T-helper 2 cell treated with Interferon-gamma antibody and Interleukin-4, amounts not matched to agents 5 μg/mL and 100 μg/mL, for 36 hours (primary cell): Measurements from ENCODE around the gene PCSK6.
"Not testable (repeated sequence)": the region's sequence is repeated elsewhere in the genome, so short reads cannot be mapped to it uniquely, and the experiment has no call there.

Source experiments
- DNase-seq: peaks from one replicate; pipeline ENCODE4 v3.0.0; 2021; ENCODE audit warnings: low spot score
- H3K27ac Mint-ChIP-seq: one replicate; pipeline ENCODE4 v1.8.0; 2021; ENCODE audit warnings: mild to moderate bottlenecking, mixed read lengths
- H3K27me3 Mint-ChIP-seq: one replicate; pipeline ENCODE4 v1.8.0; 2021; ENCODE audit warnings: low read depth, mixed read lengths
- H3K36me3 Mint-ChIP-seq: one replicate; pipeline ENCODE4 v1.8.0; 2021; ENCODE audit warnings: low read depth, mixed read lengths
- H3K4me1 Mint-ChIP-seq: one replicate; pipeline ENCODE4 v1.8.0; 2021; ENCODE audit warnings: low read depth, mixed read lengths
- H3K4me3 Mint-ChIP-seq: one replicate; pipeline ENCODE4 v1.8.0; 2022; ENCODE audit warnings: mild to moderate bottlenecking, moderate library complexity, mixed read lengths
- H3K9me3 Mint-ChIP-seq: one replicate; pipeline ENCODE4 v1.8.0; 2021; ENCODE audit warnings: mixed read lengths

The PCSK6 gene

GRCh38 chr15:101428758-101429157 is 60.7 kb downstream of the PCSK6 start:
- Mint-ChIP-seq H3K4me3 (no peak overlapping the region), H3K27ac (no peak overlapping the region), H3K9me3 (no peaks in the 10 kb centered on the region)

GRCh38 chr15:101427606-101428487 is 61.7 kb downstream of the PCSK6 start:
- Mint-ChIP-seq H3K9me3 (no peaks in the 10 kb centered on the region), H3K36me3 (no peaks in the 10 kb centered on the region), H3K27me3 (no peaks in the 10 kb centered on the region)

More at GRCh38 chr15:101428758-101429157, 60.7 kb downstream of the PCSK6 start:
- Mint-ChIP-seq H3K4me1 (no peaks in the 10 kb centered on the region), H3K36me3 (no peaks in the 10 kb centered on the region), H3K27me3 (no peaks in the 10 kb centered on the region)
- no peak for DNase-seq

GRCh38 chr15:101426761-101427333 is 62.7 kb downstream of the PCSK6 start:
- H3K4me3 Mint-ChIP-seq = no peak overlapping the region
- DNase-seq = no peak
- no peaks in the 10 kb centered on the region for H3K9me3 Mint-ChIP-seq
- H3K27me3 Mint-ChIP-seq = no peaks in the 10 kb centered on the region
- H3K4me1 Mint-ChIP-seq = no peaks in the 10 kb centered on the region
- no peaks in the 10 kb centered on the region for H3K36me3 Mint-ChIP-seq
- no peak overlapping the region for H3K27ac Mint-ChIP-seq

More at GRCh38 chr15:101427606-101428487, 61.7 kb downstream of the PCSK6 start:
- no peaks in the 10 kb centered on the region for H3K4me1 Mint-ChIP-seq
- no peak overlapping the region for H3K27ac Mint-ChIP-seq
- H3K4me3 Mint-ChIP-seq = no peak overlapping the region
- DNase-seq = no peak

GRCh38 chr15:101425787-101426365 is 63.6 kb downstream of the PCSK6 start:
- no peak for DNase-seq
- Mint-ChIP-seq H3K4me1 (no peaks in the 10 kb centered on the region), H3K4me3 (no peak overlapping the region), H3K27ac (no peak overlapping the region), H3K27me3 (no peaks in the 10 kb centered on the region), H3K36me3 (no peaks in the 10 kb centered on the region), H3K9me3 (no peaks in the 10 kb centered on the region)

- no peaks in the 10 kb centered on the region for H3K36me3 Mint-ChIP-seq
Measured at GRCh38 chr15:101424984-101425383, 64.5 kb downstream of the PCSK6 start.

GRCh38 chr15:101420232-101420631 is 69.3 kb downstream of the PCSK6 start:
- no peaks in the 10 kb centered on the region for H3K36me3 Mint-ChIP-seq
- H3K4me1 Mint-ChIP-seq = no peaks in the 10 kb centered on the region
- no peak for DNase-seq
- H3K27ac Mint-ChIP-seq = no peak overlapping the region
- H3K9me3 Mint-ChIP-seq = no peaks in the 10 kb centered on the region
- H3K4me3 Mint-ChIP-seq = no peak overlapping the region
- H3K27me3 Mint-ChIP-seq = peaks cover 5% of the 10 kb centered on the region

More at GRCh38 chr15:101424984-101425383, 64.5 kb downstream of the PCSK6 start:
- Mint-ChIP-seq H3K27me3 (no peaks in the 10 kb centered on the region), H3K27ac (no peak overlapping the region), H3K9me3 (no peaks in the 10 kb centered on the region), H3K4me1 (no peaks in the 10 kb centered on the region), H3K4me3 (no peak overlapping the region)
- no peak for DNase-seq

- peaks cover 15% of the 10 kb centered on the region for H3K27me3 Mint-ChIP-seq
- H3K9me3 Mint-ChIP-seq, H3K27ac Mint-ChIP-seq, H3K4me3 Mint-ChIP-seq, DNase-seq, H3K4me1 Mint-ChIP-seq, H3K36me3 Mint-ChIP-seq: not testable (repeated sequence)
Measured at GRCh38 chr15:101416475-101416874, 73.0 kb downstream of the PCSK6 start.

- Mint-ChIP-seq H3K27ac (no peak overlapping the region), H3K9me3 (no peaks in the 10 kb centered on the region), H3K4me1 (no peaks in the 10 kb centered on the region), H3K36me3 (no peaks in the 10 kb centered on the region), H3K4me3 (no peak overlapping the region), H3K27me3 (peaks cover 15% of the 10 kb centered on the region)
- no peak for DNase-seq
Measured at GRCh38 chr15:101413239-101413638, 76.3 kb downstream of the PCSK6 start.

GRCh38 chr15:101411581-101411980 is 77.9 kb downstream of the PCSK6 start:
- DNase-seq = no peak
- Mint-ChIP-seq H3K27ac (no peak overlapping the region), H3K9me3 (no peaks in the 10 kb centered on the region), H3K4me3 (no peak overlapping the region), H3K4me1 (no peaks in the 10 kb centered on the region), H3K27me3 (peaks cover 15% of the 10 kb centered on the region), H3K36me3 (no peaks in the 10 kb centered on the region)

- no peak for DNase-seq
- Mint-ChIP-seq H3K4me1 (no peaks in the 10 kb centered on the region), H3K27ac (no peak overlapping the region), H3K9me3 (no peaks in the 10 kb centered on the region), H3K4me3 (no peak overlapping the region), H3K27me3 (peaks cover 14% of the 10 kb centered on the region), H3K36me3 (no peaks in the 10 kb centered on the region)
Measured at GRCh38 chr15:101411085-101411484, 78.4 kb downstream of the PCSK6 start.

- Mint-ChIP-seq H3K4me1 (no peaks in the 10 kb centered on the region), H3K27ac (no peak overlapping the region), H3K27me3 (peaks cover 10% of the 10 kb centered on the region), H3K9me3 (no peaks in the 10 kb centered on the region), H3K4me3 (no peak overlapping the region), H3K36me3 (no peaks in the 10 kb centered on the region)
- DNase-seq = no peak
Measured at GRCh38 chr15:101410612-101411011, 78.9 kb downstream of the PCSK6 start.

GRCh38 chr15:101409621-101410020 is 79.9 kb downstream of the PCSK6 start:
- no peak overlapping the region for H3K27ac Mint-ChIP-seq
- H3K4me3 Mint-ChIP-seq = no peak overlapping the region
- H3K9me3 Mint-ChIP-seq = no peaks in the 10 kb centered on the region
- no peaks in the 10 kb centered on the region for H3K4me1 Mint-ChIP-seq
- peaks cover 6% of the 10 kb centered on the region for H3K27me3 Mint-ChIP-seq
- DNase-seq = no peak
- H3K36me3 Mint-ChIP-seq = no peaks in the 10 kb centered on the region

GRCh38 chr15:101407966-101408775 is 81.3 kb downstream of the PCSK6 start:
- peaks cover 5% of the 10 kb centered on the region for H3K27me3 Mint-ChIP-seq
- no peak for DNase-seq
- H3K4me3 Mint-ChIP-seq = no peak overlapping the region
- H3K4me1 Mint-ChIP-seq = no peaks in the 10 kb centered on the region
- H3K27ac Mint-ChIP-seq = no peak overlapping the region
- no peaks in the 10 kb centered on the region for H3K9me3 Mint-ChIP-seq
- H3K36me3 Mint-ChIP-seq = no peaks in the 10 kb centered on the region

GRCh38 chr15:101407439-101407838 is 82.1 kb downstream of the PCSK6 start:
- H3K27me3 Mint-ChIP-seq = no peaks in the 10 kb centered on the region
- no peak overlapping the region for H3K4me3 Mint-ChIP-seq

More at GRCh38 chr15:101407439-101407838, 82.1 kb downstream of the PCSK6 start:
- Mint-ChIP-seq H3K27ac (no peak overlapping the region), H3K4me1 (no peaks in the 10 kb centered on the region), H3K36me3 (no peaks in the 10 kb centered on the region), H3K9me3 (no peaks in the 10 kb centered on the region)
- no peak for DNase-seq
